ENCODE results near the gene AP3S2. TPM values are rescaled to one million over a fixed set of nuclear protein-coding genes. Genes with fewer than 3 reads are reported as not detected.

Gene AP3S2
- total and polyA plus RNA-seq, 2 of the 13 experiments (the other 11 are each of a cell fraction or from before 2014, with no cell fraction given), result 17.6 to 44.4 TPM

DNA sequence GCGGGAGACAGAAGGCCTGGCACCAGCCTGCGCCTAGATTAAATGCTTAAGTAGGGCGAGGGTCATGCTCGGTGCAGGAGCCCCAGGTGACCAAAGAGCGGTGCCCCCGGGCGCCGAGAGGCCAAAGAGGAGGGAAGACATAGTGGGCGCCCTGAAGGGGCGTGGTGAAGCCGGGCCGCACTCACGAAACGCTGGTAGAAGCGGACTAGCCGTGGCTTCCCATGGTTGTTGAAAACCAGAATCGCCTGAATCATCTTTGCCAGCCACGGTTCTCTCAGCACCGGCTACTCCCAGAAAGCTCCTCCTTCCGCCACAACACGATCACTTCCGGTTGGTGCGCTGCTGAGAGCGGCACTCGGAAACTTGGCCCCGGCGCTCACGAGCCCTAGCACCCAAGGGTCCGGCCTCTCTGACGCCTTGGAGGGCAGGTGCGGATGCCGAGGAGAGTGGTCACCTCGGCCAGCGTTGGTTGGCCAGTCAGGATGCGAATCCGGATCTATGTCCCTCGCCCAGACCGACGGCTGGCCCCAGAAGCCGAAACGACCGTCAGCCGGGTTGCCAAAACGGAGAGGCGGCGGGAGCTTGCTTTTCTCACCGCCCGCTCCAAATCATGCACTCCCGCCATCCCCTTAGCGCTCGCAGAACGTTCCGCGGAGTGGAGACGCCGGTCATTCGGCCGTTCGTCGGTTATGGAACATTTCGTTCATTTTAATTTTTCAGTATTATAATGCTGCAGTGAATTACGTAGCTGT, at the start of gene AP3S2 (continued):
- TF ChIP-seq ZNF570 (CRISPR knock-in tag; IDR thresholded peaks at IDR 0.05; ENCODE audit: borderline replicate concordance) (no peak; the same call in 1 of the 2 replicates), SSRP1 (CRISPR knock-in tag; IDR thresholded peaks at IDR 0.05) (peak; percentile 95), ZNF225 (CRISPR knock-in tag; IDR thresholded peaks at IDR 0.05) (peak; percentile 93), SP4 (CRISPR knock-in tag; IDR thresholded peaks at IDR 0.05) (peak; percentile 89), ZNF317 (CRISPR knock-in tag; IDR thresholded peaks at IDR 0.05) (no peak), ZBTB42 (CRISPR knock-in tag; IDR thresholded peaks at IDR 0.05) (no peak), TARDBP (CRISPR knock-in tag; IDR thresholded peaks at IDR 0.05) (peak; percentile 96), MLLT10 (CRISPR knock-in tag; IDR thresholded peaks at IDR 0.05) (no peak), ZBTB8A (CRISPR knock-in tag; IDR thresholded peaks at IDR 0.05; ENCODE audit: borderline replicate concordance, low read depth) (no peak), ZKSCAN8 (CRISPR knock-in tag; IDR thresholded peaks at IDR 0.05; ENCODE audit: borderline replicate concordance) (peak; percentile 79; the same call in 1 of the 2 replicates), CC2D1A (CRISPR knock-in tag; IDR thresholded peaks at IDR 0.05) (peak; percentile 43; the same call in 1 of the 2 replicates), ZFX (CRISPR knock-in tag; IDR thresholded peaks at IDR 0.05; ENCODE audit: low read depth) (peak; percentile 90), SMAD1 (CRISPR knock-in tag; IDR thresholded peaks at IDR 0.05; ENCODE audit: borderline replicate concordance, low read depth) (peak; percentile 96; the same call in 1 of the 2 replicates), TCF7 (IDR thresholded peaks at IDR 0.05; ENCODE audit: low read depth) (no peak), ZC3H13 (CRISPR knock-in tag; IDR thresholded peaks at IDR 0.05) (peak; percentile 89), CHD4 (IDR thresholded peaks at IDR 0.05; ENCODE audit: borderline replicate concordance, low read length) (no peak), SOX5 (CRISPR knock-in tag; IDR thresholded peaks at IDR 0.05; ENCODE audit: borderline replicate concordance) (peak; percentile 70; the same call in 1 of the 2 replicates), ZNF460 (CRISPR knock-in tag; IDR thresholded peaks at IDR 0.05; ENCODE audit: borderline replicate concordance) (peak; percentile 32; the same call in 1 of the 2 replicates), SP5 (CRISPR knock-in tag; IDR thresholded peaks at IDR 0.05; ENCODE audit: borderline replicate concordance, low read depth) (peak; percentile 55), TBX2 (CRISPR knock-in tag; IDR thresholded peaks at IDR 0.05; ENCODE audit: borderline replicate concordance) (peak; percentile 92), RAD51 (IDR thresholded peaks at IDR 0.05; ENCODE audit: borderline replicate concordance) (no peak)
- TF ChIP-seq, protein P1, sequence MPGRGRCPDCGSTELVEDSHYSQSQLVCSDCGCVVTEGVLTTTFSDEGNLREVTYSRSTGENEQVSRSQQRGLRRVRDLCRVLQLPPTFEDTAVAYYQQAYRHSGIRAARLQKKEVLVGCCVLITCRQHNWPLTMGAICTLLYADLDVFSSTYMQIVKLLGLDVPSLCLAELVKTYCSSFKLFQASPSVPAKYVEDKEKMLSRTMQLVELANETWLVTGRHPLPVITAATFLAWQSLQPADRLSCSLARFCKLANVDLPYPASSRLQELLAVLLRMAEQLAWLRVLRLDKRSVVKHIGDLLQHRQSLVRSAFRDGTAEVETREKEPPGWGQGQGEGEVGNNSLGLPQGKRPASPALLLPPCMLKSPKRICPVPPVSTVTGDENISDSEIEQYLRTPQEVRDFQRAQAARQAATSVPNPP (CRISPR knock-in tag; IDR thresholded peaks at IDR 0.05), result peak; percentile 81; the same call in 1 of the 2 replicates
- TF ChIP-seq, protein P2, sequence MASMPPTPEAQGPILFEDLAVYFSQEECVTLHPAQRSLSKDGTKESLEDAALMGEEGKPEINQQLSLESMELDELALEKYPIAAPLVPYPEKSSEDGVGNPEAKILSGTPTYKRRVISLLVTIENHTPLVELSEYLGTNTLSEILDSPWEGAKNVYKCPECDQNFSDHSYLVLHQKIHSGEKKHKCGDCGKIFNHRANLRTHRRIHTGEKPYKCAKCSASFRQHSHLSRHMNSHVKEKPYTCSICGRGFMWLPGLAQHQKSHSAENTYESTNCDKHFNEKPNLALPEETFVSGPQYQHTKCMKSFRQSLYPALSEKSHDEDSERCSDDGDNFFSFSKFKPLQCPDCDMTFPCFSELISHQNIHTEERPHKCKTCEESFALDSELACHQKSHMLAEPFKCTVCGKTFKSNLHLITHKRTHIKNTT (CRISPR knock-in tag; IDR thresholded peaks at IDR 0.05), result no peak
- TF ChIP-seq, protein P3, sequence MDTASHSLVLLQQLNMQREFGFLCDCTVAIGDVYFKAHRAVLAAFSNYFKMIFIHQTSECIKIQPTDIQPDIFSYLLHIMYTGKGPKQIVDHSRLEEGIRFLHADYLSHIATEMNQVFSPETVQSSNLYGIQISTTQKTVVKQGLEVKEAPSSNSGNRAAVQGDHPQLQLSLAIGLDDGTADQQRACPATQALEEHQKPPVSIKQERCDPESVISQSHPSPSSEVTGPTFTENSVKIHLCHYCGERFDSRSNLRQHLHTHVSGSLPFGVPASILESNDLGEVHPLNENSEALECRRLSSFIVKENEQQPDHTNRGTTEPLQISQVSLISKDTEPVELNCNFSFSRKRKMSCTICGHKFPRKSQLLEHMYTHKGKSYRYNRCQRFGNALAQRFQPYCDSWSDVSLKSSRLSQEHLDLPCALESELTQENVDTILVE (CRISPR knock-in tag; IDR thresholded peaks at IDR 0.05), result peak; percentile 98
- TF ChIP-seq, protein P4, sequence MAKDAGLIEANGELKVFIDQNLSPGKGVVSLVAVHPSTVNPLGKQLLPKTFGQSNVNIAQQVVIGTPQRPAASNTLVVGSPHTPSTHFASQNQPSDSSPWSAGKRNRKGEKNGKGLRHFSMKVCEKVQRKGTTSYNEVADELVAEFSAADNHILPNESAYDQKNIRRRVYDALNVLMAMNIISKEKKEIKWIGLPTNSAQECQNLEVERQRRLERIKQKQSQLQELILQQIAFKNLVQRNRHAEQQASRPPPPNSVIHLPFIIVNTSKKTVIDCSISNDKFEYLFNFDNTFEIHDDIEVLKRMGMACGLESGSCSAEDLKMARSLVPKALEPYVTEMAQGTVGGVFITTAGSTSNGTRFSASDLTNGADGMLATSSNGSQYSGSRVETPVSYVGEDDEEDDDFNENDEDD (CRISPR knock-in tag; IDR thresholded peaks at IDR 0.05; ENCODE audit: borderline replicate concordance), result peak; percentile 83

All from HepG2 (cell line).